NCI-H1436 treated with DMSO at 0.1 percent for 48 hours (cell line): ENCODE measurements around the gene DOCK9.

Source experiments
- DNase-seq: peaks from one replicate; lab custom pipeline; 2025; lab: John Stamatoyannopoulos, UW

DOCK9 gene

DNA sequence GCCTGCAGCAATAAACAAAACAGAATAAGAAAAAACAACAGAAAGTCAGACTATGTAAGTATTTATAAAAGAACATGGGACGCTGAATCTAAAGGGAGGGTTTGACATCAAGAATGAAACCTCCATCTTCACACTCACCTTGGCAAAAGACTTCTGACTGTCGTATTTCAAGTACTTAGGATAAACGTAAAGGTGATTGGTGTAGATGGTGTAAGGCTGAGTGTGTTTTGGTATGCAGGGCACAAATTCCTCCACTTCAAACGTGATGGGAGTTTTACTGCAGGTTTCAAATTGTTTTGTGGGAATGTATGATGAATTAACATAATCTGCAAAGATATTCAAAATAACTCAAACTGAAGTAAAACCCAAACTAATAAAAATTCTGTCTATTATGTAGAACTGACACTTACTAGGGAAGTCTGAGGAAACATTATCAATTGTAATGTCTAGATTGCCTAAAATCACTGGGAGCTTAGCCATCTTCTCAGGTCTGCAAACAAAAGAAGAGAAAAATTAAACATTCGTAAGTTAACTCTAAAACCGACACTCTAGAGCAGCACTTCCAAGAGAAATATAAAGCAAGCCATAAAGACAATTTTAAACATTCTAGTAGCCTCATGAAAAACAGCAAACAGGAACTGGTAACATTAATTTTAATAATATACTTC lies 89.5 kb downstream of the DOCK9 start:
- DNase-seq: no peak

GRCh38 chr13:98886587-98887230 lies 91.2 kb downstream of the DOCK9 start:
- no peak for DNase-seq

DNA sequence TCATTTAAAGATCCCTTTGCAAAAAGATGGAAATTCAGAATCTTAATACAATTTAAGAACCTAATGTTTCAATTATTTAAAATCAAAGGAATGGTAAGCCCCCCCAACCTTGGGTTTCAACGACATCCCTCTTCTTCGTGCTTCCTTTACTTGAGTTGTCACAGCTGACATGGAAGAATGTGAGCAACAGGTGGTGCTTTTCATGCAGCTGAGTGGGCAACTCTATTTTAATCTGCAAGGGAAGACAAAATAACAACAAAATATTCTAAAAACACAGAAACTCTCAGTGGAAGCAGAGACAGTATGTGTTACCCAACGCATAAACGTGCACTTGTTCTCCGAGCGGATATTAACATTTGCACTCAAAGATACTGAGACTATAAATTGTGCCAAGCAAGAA lies 92.3 kb downstream of the DOCK9 start:
- DNase-seq: no peak

- no peak for DNase-seq
Observed at GRCh38 chr13:98883998-98884397, 93.9 kb downstream of the DOCK9 start.

DNA sequence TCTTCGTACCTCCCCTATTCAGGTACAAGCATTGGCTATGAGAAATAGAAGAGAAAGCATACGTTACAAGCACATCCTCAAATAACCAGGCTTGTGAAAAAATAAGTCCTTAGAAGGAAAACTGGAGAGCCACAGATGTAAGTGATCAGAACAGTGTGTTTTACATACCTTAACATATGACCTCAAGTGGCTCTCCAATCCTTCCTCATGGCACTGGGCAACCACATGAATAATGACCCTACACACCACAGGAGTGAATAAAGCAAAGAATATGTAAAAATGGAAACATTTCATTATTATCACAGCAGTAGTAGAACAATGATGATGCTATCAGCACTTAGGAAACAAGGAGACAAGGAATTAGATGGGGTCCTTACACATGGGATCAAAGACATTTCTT lies 96.5 kb downstream of the DOCK9 start:
- no peak for DNase-seq

DNA sequence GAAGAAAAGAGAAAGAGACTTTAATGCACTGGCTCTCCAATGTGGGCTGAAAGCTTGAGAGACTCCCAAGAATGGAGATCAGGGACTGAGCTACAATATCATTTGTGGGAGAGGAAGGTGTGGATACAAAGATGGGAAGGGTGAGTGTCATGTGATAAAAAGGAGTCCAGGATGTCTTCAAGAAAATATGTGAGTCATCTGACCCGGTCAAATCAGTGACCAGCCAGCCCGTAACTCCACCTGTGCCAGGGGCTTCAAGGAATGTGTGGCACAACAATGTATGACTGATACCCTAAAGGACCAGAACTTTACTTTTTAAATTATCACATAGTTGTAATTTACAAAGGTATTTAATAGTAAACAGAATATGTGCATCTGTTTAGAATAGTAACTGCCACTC lies 97.2 kb downstream of the DOCK9 start:
- no peak for DNase-seq

DNA sequence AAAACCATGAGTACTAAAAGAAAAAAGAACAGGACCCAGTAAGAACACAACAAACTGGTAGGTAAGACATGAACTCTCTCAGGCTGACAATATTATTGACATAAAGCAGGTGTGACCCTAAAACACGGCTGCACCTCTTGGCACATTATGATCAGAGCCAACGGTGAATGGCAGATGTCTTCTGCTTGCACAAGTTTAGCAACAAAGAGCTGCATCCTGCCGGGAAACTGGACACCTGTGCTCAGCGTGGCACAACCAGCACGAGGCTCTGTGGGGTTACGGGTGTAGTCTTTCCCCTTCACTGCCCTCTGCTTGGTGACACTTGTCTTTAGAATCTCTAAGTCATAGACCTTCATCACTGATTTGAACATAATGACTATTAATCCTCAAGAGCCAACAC lies 97.9 kb downstream of the DOCK9 start:
- no peak for DNase-seq

DNA sequence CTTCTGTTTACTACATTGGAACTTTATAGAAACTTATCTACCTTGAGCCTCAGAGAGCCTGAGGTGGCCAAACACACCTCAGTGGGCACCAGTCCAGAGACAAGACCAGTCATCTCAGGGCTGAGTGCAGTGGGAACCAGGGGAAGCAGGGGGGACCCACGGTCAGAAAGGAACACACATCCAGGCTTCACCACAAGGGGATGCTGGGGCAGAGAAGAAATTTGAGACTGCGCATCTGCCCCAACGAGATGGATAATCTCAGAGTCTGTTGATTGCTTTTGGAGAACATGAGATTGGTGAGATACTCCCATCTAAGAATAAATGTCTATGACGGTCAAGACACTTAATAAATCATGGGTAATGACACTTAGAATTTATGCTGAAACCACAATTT lies 98.7 kb downstream of the DOCK9 start:
- DNase-seq: no peak

DNA sequence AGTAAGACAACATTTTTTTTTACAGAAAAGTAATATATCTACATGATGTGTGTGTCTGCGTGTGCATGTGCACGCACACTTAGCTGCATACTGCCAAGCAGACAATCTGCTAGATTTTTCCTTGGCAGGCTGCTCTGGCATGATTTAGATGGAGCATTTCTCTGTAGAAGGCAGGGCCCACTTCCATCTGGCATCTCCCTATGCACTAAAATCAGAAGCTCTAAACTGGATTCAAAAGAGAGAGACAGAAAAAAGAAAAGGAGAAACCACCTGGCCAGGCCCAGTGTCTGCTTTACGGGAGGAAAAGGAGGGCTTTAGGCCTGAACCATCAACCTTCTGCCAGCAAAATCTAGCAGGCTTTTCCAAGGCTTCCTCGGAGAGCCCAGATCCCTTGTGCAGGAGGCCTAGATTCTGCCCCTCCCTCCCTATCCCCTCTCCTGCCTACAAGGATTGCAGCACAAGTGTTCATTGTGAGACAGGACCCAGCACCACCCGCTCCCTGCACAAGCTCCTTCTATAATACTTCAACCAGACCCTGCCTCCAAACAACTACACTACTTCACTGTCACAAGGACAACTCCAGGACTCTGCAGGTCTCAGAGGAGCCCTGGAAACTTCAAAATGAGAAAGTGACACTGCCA lies 99.3 kb downstream of the DOCK9 start:
- no peak for DNase-seq

DNA sequence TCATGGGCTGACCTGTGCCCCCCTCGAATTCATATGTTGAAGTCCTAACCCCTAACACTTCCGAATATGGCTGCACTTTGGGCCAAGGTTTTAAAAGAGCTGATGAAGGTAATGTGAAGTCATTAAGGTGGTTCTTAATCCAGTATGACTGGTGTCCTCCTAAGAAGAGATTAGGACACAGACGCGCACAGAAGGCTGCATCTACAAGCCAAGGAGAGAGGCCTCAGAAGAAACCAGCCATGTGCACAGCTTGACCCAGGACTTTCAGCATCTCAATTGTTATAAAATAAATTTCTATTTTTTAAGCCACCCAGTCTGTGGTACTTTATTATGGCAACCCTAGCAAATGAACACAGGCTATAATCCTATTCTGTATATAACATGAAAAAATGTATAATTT lies 99.9 kb downstream of the DOCK9 start:
- no peak for DNase-seq

DNA sequence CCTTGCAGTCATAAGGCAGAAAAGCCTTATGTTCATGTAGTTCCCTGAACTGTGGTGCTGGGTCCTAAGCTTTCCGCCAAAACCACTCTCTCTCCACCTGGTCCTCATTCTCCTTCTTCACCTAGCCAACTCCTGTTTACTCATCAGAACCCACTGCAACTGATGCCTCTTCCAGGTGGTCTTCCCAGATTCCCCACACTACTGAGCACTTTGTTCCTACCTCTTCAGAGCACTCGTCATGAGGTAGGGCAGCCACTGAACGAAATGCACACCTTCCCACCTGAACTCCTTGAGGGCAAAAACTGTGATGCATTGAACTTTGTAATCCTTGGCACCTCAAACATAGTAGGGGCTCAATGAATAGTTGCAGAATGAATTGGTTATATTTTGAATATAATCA lies 100.4 kb downstream of the DOCK9 start:
- no peak for DNase-seq

GRCh38 chr13:98875146-98875729 lies 102.6 kb downstream of the DOCK9 start:
- no peak for DNase-seq

GRCh38 chr13:98874029-98874397 lies 103.9 kb downstream of the DOCK9 start:
- DNase-seq: no peak

GRCh38 chr13:98873377-98874028 lies 104.4 kb downstream of the DOCK9 start:
- no peak for DNase-seq

DNA sequence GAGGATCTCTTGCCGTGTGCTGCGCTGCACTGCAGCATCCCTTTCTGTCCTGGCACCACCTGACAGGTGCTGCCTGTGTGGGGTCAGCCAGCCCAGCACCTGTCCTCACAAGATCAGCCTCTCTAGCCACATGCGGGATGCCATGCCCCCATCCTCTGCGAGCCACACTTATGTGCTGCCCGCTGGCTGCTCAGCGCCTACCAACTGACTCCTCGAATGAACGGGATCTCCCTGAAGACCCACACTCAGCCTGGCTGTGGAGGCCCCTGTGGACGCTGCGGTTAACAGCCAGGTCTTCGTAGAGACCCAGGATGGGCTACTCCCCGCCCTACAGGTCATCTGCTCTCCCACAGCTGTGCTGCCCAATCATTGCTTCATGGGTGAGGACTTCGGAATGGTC lies 106.1 kb downstream of the DOCK9 start:
- DNase-seq: no peak

DNA sequence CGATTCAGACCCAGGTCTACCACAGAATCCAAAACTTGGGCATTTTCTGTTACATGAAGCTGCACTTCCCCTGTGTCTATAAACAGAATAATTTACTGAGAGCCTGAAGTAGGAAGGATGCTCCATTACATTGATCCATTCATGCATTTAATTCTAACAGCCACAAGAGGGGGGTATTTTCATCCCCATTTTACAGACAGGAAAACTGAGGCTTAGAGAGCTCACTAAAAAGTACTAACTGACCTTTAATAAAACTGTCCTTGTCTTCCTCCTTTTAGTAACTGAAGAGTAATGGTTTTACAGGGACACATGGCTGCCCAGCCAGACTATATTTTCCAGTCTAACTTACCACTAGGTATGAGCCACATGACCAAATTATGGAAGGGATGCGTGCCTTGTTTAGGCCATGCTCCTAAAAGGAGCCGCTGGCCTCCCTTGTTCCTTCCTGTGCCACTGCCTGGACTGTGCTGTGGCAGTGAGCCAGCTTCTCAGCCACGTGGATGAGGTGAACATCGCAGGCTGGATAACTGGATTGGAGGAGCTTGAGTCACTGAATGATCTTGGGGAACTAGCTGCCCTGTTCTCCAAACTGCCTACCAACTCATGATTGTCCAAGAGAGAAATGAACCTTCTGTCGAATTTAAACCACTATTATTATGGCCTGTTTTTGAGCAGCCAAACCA lies 108.3 kb downstream of the DOCK9 start:
- no peak for DNase-seq

DNA sequence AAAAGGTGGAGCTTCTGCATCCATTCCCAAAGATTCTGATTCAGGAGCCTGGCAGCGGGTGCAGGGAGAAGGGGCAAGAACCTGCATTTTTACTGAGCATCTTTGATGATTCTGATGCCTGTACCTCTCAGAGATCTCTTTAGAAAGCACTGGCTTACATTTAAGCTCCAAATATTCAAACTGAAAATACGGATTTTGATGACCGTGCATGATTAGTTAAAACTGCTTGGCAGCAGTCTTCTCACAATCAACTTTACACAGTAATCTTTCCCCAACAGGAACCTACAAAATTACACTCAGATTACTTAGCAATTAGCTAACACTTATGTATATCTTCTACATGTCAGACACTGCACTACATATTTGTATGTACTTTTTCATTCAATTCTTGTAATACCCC lies 108.9 kb downstream of the DOCK9 start:
- no peak for DNase-seq

DNA sequence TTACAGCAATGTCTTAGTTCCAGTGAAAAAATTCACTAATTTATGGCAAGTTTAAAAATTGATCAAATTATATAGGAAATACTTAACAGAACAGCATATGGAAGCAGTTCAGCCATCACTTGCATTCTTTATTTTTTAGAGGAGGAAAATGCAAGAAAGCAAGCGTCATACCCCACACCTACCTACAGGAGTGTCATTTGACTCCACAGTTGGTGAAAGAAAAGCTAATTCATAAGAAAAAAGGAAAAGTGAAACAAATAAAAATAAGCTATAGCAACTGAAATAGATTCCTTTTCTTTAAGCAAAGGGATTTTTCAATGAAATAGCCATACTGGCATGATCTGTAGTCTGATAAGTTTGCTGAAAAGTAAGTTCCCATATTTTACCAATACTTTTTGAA lies 111.0 kb downstream of the DOCK9 start:
- DNase-seq: no peak

DNA sequence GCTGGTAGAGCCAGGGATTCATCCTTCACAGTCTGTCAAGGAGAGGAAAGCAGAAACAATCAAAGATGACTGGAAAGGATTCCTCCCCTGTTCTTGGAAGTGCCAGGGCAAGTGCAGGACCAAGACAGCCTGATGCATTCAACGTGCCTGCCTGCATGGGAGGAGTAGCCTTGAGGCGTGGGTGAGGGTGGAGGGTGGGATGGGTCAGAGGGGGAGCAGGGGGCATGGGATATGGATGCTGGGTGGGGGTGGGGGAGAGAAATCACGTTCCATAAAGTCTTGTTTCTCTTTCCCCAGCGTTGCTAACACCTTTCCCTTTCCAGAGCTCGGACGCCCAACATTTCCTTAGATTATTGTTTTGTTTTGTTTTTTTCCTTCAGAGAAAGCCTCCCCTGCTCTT lies 117.4 kb downstream of the DOCK9 start:
- DNase-seq: no peak

DNA sequence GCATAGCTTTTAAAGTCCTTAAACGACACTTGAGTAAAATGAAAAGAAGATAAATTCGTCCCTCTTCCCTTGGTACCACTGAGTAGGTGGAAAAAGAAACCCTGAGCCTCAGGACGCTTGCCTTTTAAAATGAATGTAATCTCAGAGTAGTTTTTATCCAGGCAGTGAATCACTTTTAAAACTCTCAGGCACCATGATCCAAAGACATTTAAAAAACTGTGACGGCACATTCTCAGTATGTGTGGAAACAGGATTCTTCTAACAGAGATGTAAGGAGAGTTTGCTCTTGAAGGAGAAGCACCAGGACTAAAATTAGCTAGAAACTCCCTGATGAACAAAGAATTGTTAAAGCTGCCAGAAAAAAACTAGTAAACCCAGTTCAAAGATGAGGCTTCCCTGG lies 119.7 kb downstream of the DOCK9 start:
- DNase-seq: no peak

DNA sequence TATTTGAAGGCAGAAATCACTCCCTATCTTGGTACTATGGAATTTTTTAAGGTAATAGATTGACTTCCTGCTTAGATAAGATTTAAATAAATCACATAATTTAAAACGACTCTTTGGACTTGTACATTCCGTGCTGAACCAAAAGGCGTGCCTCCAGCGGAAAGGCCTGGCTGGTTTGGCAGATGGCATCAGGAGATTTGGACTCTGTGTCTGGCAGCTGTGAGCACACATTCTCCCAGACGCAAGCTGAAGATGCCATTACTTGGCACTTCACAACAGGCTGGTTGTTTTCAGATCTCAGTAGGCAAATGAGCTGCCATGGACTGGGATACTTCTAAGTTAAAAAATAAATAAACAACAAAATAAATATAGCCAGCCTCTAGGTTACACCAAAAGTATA lies 120.9 kb downstream of the DOCK9 start:
- no peak for DNase-seq

DNA sequence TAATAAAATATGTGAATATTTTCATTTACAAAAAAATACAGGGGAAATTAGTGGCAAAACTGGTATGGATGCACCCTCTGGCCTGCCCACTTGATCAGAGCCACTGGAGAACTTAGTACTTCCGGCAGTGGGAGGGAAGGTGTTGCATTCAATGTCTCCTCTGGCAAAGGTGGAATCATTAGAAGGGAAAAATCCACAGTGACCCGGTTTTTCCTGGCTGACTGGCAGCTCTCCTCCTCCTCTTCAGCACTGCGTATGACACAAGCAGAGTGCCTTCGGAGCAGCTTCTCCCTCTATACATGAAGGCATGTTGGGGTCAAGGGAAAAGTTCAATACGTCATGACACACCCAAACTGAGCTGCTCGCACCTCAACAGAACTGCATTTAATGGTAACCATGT lies 123.4 kb downstream of the DOCK9 start:
- DNase-seq: no peak
